Right cardiac atrium (tissue), 5 donors: Measurements from ENCODE around the gene SMIM45. TPM values are rescaled to one million over a fixed set of nuclear protein-coding genes. Genes with fewer than 3 reads are reported as not detected.

Experiments used
- ATAC-seq, 2 donors: fragments of 200-7000 bp; cut with Tn5 transposase; one replicate each; pipeline versions ENCODE4 v1.8.0 to v1.9.1; 2020; ENCODE audit warnings: moderate library complexity in 2 of 2, mild to moderate bottlenecking in 1 of 2
- DNase-seq, 3 donors: peaks; one replicate each; pipeline ENCODE4 v3.0.0-alpha.2; 2020
- H3K27ac ChIP-seq: one replicate; pipeline ENCODE4 v1.5.1; 2013; ENCODE audit warnings: mild to moderate bottlenecking, low read length, control low read depth, moderate library complexity
- H3K27me3 ChIP-seq: one replicate; pipeline ENCODE4 v1.6.1; 2013; ENCODE audit not compliant: control insufficient read depth, insufficient read depth
- H3K4me1 ChIP-seq: one replicate; pipeline ENCODE4 v1.6.1; 2013; ENCODE audit warnings: low read length; ENCODE audit not compliant: control insufficient read depth, insufficient read depth
- H3K4me3 ChIP-seq: one replicate; pipeline ENCODE4 v1.5.1; 2013; ENCODE audit warnings: low read length, control low read depth
- H3K9me3 ChIP-seq: one replicate; pipeline ENCODE4 v1.6.1; 2013; ENCODE audit warnings: low read length; ENCODE audit not compliant: control insufficient read depth
- WGBS: extraction: QIAGEN DNeasy Blood & Tissue Kit; methylation state at CpG from one replicate; pipeline ENCODE4 v1.1.7; 2013; 5-methylcytosine and 5-hydroxymethylcytosine counted together
- intact Hi-C, 4 donors: fragments of 100-400 bp; cut with DNase I; formaldehyde crosslinking; loops; one replicate each; pipeline versions ENCODE4 v1.11.0 to v1.14.0; 2022 to 2023
- polyA plus RNA-seq: library from polyadenylated mRNA; stranded (reverse); fragments of 200-250 nt; gene quantifications from one replicate; pipeline ENCODE4 v1.2.3, GENCODE V29; 2013
- total RNA-seq, 4 donors: library from RNA; stranded (reverse); fragmentation: NEBNext Ultra II Directional; extraction: Animal tissue kit (Norgen Biotek cat#: 25700); gene quantifications; one replicate each; pipeline ENCODE4 v1.2.1, GENCODE V29; 2021
- donor health status: healthy with polysubstance abuse.
- donor health status: DM: no; HTN: yes; CAD: no.
- donor health status: DM: no; HTN: no; CAD: no.
- donor health status: DM: no; HTN: yes; CAD: no; lungs with severe emphysema.
- donor health status: DM: yes; HTN: yes; CAD: no.

Gene SMIM45

DNA sequence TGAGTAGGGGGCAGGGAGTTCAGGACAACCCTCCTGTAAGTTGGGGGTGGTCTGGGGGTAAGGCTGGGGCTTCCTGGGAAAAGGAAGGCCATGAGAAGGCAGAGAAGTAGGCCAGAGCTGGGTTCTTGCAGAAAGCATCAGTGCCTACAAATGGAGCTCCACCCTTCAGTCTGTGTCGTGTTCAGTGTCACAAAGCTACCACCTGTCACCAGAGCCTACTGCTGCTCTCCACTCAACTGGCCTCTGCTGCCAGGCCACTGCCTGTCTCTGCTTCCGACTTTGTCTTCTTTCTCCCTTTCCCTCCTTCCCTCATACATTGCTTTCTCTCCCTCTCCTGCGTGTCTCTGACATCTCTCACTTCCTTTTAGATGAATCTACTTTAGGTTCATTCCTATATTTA, 43.3 kb downstream of the SMIM45 start:
- DNase-seq = no peak
- intact Hi-C loops = no loop called here
- no peak overlapping the region for H3K27ac ChIP-seq
- no peaks in the 10 kb centered on the region for H3K4me1 ChIP-seq
- H3K27me3 ChIP-seq = no peaks in the 10 kb centered on the region
- no peaks in the 10 kb centered on the region for H3K9me3 ChIP-seq
- WGBS = 64% methylated on average over 3 of the region's 3 CpGs
- H3K4me3 ChIP-seq = no peak overlapping the region
- no peak for ATAC-seq

DNA sequence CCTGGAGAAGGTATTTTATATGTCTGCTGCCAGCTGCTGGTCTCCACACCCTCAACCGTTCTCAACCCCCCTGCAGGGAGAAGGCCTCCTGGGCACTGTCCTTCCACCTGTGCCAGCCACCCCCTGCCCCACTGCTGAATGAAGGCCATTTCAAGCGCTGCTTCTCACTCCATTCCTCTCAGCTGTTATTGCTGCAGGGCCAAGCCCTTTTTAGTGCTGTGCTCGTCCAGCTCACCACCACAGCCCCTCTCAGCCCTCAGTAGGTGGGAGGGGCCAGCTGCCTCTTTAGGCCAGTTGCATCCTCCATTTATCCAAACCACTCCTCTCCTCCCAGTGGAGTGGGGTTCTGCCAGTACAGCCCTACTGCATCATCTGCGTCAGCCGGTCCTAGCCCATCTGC, 44.9 kb downstream of the SMIM45 start:
- Histone ChIP-seq H3K27ac (no peak overlapping the region), H3K4me3 (no peak overlapping the region), H3K9me3 (no peaks in the 10 kb centered on the region), H3K4me1 (no peaks in the 10 kb centered on the region), H3K27me3 (no peaks in the 10 kb centered on the region)
- 79% methylated on average over 5 of the region's 5 CpGs for WGBS
- DNase-seq (no peak), ATAC-seq (no peak)
- intact Hi-C loops = no loop called here

DNA sequence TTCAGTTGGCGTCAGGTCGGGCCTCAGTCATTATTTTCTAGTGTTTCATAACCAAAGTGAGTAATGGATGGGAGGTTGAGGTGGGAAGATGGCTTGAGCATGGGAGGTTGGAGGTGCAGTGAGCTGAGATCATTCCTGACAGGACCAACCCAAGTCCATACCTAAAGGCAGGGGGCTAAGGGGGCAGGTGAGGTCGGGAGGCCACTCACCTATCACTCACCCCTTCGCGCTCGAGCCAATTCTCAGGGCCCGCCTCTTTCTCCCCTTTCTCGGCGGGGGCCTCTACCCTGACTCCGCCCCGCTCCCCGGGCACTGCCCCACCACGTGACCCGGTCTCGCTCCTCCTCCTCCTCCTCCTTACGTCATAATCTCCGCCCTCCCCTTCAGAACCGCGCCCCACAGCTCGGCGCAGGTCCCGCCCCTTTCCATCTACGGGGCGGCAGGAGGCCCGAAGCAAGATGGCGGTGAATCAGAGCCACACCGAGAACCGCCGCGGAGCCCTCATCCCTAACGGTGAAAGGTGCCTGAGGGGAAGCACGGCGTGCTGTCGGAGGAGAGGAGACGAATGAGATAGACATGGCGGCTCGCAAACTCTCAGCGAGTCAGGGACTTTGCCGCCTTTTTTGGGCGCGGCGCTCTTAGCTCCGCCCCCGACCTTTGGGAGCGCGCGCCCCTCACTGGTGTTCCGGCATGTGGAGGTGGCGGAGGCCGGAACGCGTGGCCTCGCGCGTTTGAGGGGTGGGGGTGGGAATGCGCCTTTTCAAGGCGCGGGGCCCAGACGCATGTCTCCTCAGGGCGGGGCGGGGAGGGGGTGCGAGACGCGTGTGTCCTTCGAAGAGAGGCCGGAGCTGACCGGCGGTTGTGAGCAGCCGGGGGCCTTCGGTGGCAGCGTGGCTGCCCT, 46.7 kb downstream of the SMIM45 start, which contains the start of gene WBP2NL:
TSS of gene WBP2NL (plus strand) at position 428 of the 901 bp plus-strand sequence. CDS start at position 459, 31 bp downstream.
- 31% methylated on average over 71 of the region's 71 CpGs for WGBS
- H3K4me1 ChIP-seq = no peaks in the 10 kb centered on the region
- intact Hi-C loops = no loop called here
- peak within 1 kb of the TSS; percentile 60 for H3K4me3 ChIP-seq
- no peak within 1 kb of the TSS for H3K27ac ChIP-seq
- ATAC-seq (peak; percentile 95 to 97), DNase-seq (peak; percentile 86 to 92 (median 88))
- no peaks in the 10 kb centered on the region for H3K27me3 ChIP-seq
- H3K9me3 ChIP-seq = no peaks in the 10 kb centered on the region

DNA sequence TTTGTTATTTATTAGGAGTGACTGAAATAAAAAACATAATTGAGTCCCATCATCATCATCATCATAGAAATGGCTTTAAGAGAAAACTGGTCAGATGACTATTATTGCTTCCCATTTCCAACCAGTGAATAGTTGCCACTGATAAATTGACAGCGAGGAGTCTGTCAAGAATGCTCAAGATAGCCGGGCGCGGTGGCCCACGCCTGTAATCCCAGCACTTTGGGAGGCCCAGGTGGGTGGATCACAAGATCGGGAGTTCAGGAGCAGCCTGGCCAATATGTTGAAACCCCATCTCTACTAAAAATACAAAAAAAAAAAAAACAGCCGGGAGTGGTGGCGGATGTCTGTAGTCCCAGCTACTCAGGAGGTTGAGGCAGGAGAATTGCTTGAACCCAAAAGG, 48.5 kb downstream of the SMIM45 start:
- no peak overlapping the region for H3K4me3 ChIP-seq
- H3K27ac ChIP-seq = no peak overlapping the region
- WGBS = 94% methylated on average over 8 of the region's 8 CpGs
- ATAC-seq = no peak
- H3K9me3 ChIP-seq = no peaks in the 10 kb centered on the region
- no peak for DNase-seq
- no peaks in the 10 kb centered on the region for H3K4me1 ChIP-seq
- H3K27me3 ChIP-seq = no peaks in the 10 kb centered on the region
- intact Hi-C loops = no loop called here

DNA sequence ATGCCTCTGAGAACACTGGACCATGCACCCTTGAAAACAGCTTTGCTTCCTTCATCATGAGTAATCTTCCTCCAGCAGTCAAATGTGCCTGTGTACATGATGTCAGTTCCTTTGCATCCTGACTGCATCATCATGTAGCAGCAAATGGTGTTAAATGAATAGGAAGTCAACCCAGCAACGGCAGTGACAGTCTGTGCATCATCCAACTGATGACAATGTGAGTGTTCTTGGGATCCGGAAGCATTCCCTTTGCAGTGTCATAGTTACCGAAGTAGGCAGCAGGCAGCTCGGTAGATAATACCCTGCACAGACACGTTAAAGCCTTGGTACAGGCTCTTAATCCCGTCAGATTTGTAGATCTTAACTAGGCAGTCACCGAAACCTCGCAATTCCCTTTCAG, 49.2 kb downstream of the SMIM45 start:
- Histone ChIP-seq H3K4me3 (no peak overlapping the region), H3K27me3 (no peaks in the 10 kb centered on the region), H3K4me1 (no peaks in the 10 kb centered on the region), H3K27ac (no peak overlapping the region), H3K9me3 (no peaks in the 10 kb centered on the region)
- WGBS = 86% methylated on average over 8 of the region's 8 CpGs
- DNase-seq (no peak), ATAC-seq (no peak)
- intact Hi-C loops = no loop called here

DNA sequence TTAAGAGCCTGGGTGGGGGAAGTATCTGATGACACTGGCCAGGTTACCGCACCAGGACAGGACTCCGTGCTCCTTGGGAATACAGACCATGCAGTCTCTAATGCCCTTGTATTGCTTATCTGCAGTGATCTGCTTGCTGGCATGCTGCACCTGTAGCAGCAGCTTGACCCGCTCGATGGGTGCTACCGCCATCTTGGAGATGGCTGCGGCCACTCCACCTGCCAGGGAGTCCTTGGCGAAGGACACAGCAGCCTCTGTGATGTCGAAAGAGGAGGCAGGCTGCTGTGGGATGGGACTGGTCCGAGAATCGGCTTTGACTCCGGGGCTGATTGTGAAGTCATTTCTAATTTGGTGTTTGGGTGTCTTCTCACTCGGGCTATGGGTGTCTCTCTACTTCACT, 49.8 kb downstream of the SMIM45 start:
- ATAC-seq (no peak), DNase-seq (no peak)
- Histone ChIP-seq H3K4me3 (no peak overlapping the region), H3K4me1 (no peaks in the 10 kb centered on the region), H3K9me3 (no peaks in the 10 kb centered on the region), H3K27ac (no peak overlapping the region), H3K27me3 (no peaks in the 10 kb centered on the region)
- WGBS = 96% methylated on average over 12 of the region's 12 CpGs
- intact Hi-C loops = no loop called here

DNA sequence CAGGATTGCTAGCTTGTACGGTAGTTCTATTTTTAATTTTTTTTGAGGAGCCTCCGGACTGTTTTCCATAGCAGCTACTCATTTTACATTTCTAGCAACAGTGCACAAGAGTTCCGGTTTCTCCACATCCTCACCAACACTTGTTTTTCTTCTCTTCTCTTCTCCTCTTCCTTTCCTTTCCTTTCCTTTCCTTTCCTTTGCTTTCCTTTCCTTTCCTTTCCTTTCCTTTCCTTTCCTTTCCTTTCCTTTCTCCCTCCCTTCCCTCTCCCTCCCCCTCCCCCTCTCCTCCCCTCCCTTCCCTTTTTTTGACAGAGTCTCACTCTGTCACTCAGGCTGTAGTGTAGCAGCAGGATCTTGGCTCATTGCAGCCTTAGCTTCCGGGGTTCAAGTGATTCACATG, 56.0 kb downstream of the SMIM45 start:
- no peaks in the 10 kb centered on the region for H3K4me1 ChIP-seq

More for the DNA sequence above, 56.0 kb downstream of the SMIM45 start:
- no peak overlapping the region for H3K4me3 ChIP-seq
- 71% methylated on average over 4 of the region's 4 CpGs for WGBS
- no peaks in the 10 kb centered on the region for H3K9me3 ChIP-seq
- no peaks in the 10 kb centered on the region for H3K27me3 ChIP-seq
- no peak overlapping the region for H3K27ac ChIP-seq
- no peak for DNase-seq
- intact Hi-C loops = no loop called here
- no peak for ATAC-seq

Other genes with a start within 250 kb of the SMIM45 start
- 1 to 10 TPM; 4.1 to 6.6 (median 5.1) TPM for gene CCDC134, start 151.5 kb upstream of the SMIM45 start, total RNA-seq
- 2.2 TPM for gene CCDC134, start 151.5 kb upstream of the SMIM45 start, polyA plus RNA-seq
- 100 to 1,000 TPM in 2 of 4 donors, 10 to 100 TPM in 2; 77.8 to 119 (median 106) TPM for gene SREBF2, start 119.0 kb upstream of the SMIM45 start, total RNA-seq
- 71.2 TPM for gene SREBF2, start 119.0 kb upstream of the SMIM45 start, polyA plus RNA-seq
- gene SHISA8, start 37.1 kb upstream of the SMIM45 start, total RNA-seq = 1 to 10 TPM; 1.1 to 8.5 (median 2.6) TPM
- gene SHISA8, start 37.1 kb upstream of the SMIM45 start, polyA plus RNA-seq = 0.95 TPM
- under 1 TPM; 0.19 to 0.96 (median 0.55) TPM for gene TNFRSF13C, start 25.3 kb upstream of the SMIM45 start, total RNA-seq
- 0.41 TPM for gene TNFRSF13C, start 25.3 kb upstream of the SMIM45 start, polyA plus RNA-seq
- 1 to 10 TPM in 2 of 4 donors, not detected in 2; 1.4 to 1.8 TPM for gene CENPM, start 5.0 kb upstream of the SMIM45 start, total RNA-seq
- gene CENPM, start 5.0 kb upstream of the SMIM45 start, polyA plus RNA-seq = 0.23 TPM
- gene SEPTIN3, start 17.3 kb downstream of the SMIM45 start, total RNA-seq = under 1 TPM; 0.09 to 0.39 (median 0.14) TPM
- 0.14 TPM for gene SEPTIN3, start 17.3 kb downstream of the SMIM45 start, polyA plus RNA-seq
- gene WBP2NL, start 46.6 kb downstream of the SMIM45 start, total RNA-seq = under 1 TPM; 0.49 to 0.59 (median 0.51) TPM
- gene WBP2NL, start 46.6 kb downstream of the SMIM45 start, polyA plus RNA-seq = 0.20 TPM
- gene NAGA, start 118.7 kb downstream of the SMIM45 start, total RNA-seq = 10 to 100 TPM; 14.6 to 16.3 (median 15.4) TPM
- gene NAGA, start 118.7 kb downstream of the SMIM45 start, polyA plus RNA-seq = 9.4 TPM
- gene PHETA2, start 122.1 kb downstream of the SMIM45 start, total RNA-seq = 10 to 100 TPM in 1 of 4 donors, 1 to 10 TPM in 3; 7.4 to 11.5 (median 7.9) TPM
- gene PHETA2, start 122.1 kb downstream of the SMIM45 start, polyA plus RNA-seq = 6.4 TPM
- gene SMDT1, start 127.5 kb downstream of the SMIM45 start, total RNA-seq = 100 to 1,000 TPM; 124 to 190 (median 153) TPM
- gene SMDT1, start 127.5 kb downstream of the SMIM45 start, polyA plus RNA-seq = 188 TPM
- gene NDUFA6, start 138.6 kb downstream of the SMIM45 start, total RNA-seq = 100 to 1,000 TPM; 212 to 255 (median 231) TPM
- gene NDUFA6, start 138.6 kb downstream of the SMIM45 start, polyA plus RNA-seq = 467 TPM
- under 1 TPM; 0.19 to 0.29 (median 0.23) TPM for gene CYP2D6, start 178.7 kb downstream of the SMIM45 start, total RNA-seq
- gene CYP2D6, start 178.7 kb downstream of the SMIM45 start, polyA plus RNA-seq = 0.29 TPM